ENCODE results near the gene MKS1. TPM values are rescaled to one million over a fixed set of nuclear protein-coding genes. Genes with fewer than 3 reads are reported as not detected.

Gene MKS1
- polyA plus RNA-seq, 1 donor, result 17.0 TPM

DNA sequence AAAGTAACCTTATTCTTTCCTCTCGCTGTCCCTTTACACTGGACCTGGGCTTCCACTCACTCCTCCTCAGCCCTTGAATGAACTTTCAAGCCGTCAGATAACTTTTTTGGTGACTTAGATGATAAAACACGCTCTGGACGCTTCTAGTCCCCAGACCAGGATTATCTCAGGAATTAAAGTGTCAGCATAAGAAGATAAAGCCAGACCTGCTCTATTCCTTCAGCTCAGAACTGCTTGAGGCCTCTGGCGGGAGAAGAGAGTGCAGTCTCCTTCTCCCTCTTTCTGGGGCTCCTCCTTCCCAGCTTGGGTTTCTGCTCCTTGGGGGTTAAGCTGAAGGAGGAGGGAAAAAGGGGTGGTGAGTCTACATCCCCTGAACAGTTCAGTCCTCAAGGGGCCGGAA, 25.9 kb upstream of the MKS1 start:
- no peak for DNase-seq

DNA sequence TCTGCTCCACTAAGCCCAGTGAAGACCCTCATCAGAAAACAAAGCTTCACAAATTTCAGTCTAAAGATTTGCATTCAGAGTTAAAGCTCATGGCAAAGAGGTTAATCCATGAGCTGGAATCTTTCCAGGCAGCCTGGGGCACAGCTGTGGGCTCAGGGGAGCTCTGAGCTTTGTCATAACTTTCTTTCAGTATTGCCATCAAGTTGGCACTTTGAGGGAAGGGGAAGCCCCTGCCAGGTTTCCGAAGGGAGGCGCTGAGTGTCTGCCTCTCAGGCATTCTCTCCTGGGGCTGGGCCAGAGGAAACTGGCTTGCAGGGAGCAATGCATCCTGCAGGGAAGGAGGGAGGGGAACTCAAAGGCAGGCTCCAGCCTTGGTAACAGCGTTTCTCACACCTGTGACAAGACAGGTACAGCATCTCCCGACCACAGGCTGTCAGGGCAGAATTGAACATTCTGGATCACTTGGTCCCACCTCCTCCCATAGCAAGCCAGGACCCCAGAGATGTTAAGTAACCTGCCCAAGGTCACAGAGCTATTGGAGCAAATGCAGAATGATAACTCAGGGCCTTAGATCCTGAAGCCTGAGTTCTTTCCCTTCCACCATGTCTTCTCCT, 23.2 kb upstream of the MKS1 start:
- no peak for DNase-seq

DNA sequence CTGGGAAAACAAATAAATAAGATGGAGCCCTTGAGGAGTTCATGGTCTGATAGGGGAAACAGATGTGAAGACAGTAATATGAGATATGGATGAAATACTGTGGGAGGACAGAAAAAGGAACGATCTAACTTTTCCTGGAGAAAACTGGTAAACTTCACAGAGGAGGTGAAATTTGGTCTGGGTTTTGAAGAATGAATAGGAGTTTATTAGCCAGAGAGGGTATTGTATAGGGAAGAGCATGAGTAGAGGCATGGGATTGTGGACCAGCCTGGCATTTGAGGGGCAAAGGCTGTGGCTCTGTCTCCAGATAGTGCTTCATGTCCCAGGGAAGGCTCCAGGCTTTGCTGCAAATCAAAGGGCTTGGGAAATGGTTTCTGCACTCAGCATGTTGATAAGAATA, 20.9 kb upstream of the MKS1 start:
- DNase-seq, result no peak

DNA sequence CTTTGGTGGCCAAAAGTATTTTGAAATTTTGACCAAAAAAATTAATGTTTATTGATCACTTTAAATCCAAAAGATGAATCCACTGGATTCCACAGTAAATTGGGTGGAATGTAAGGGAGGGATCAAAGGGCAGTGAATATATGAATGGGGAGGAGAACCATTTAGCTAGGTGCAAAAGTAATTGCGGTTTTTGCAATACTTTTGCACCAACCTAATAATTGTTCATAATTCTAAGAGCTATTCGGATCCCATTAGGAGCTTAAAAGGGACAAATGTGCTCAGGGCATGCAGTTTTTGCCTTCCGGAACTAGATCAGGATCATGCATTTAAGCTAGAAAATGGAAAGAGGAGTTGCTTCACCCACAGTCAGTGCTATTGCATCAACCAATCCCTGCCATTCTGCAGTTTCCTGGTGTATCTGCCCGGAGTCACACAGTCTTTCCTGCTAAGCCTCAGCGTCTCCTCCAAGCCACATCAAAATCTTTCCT, 19.1 kb upstream of the MKS1 start, which contains the start of gene LPO:
LPO (plus strand) TSS at position 438 of the 488 bp plus-strand sequence. CDS start 4,396 bp downstream, outside the sequence.
- DNase-seq, result no peak

DNA sequence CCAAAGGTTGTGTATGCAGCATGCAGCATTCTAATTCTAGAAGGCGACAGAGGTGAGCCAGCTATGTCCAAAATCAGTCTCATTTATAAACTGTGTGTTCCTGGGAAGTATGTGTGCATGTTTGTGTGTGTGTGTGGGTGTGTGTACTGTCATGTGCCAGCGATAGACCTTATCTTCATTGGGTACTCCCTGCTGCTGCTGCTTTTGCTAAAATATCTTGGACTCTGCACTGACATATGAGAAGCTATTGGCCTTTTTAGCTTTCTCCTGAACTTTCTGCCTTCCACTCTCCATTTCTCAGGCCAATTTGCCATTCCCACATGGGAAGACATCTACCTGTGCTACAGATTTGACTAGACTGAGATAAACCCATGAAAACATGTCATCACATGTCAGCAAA, 17.3 kb upstream of the MKS1 start:
- DNase-seq, result no peak

DNA sequence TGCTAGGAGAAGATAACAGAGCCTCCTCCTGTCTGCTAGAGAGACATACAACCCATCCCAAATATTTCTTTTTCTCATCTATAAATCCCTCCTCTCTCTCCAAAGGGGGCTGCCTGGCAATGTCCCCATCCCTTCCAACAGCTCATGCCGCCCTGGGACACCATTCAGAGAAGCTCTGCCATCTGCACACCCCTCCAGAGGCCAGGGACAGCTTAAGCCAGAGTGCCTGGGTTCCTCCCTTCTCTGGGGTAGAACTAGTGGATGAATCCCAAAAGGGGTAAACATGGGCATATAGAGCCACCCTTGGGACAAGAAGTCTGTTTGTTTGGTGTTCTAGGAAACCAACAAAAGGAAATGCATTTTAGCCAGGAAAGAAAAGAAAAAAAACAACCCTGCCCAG, 16.8 kb upstream of the MKS1 start:
- DNase-seq, result no peak

DNA sequence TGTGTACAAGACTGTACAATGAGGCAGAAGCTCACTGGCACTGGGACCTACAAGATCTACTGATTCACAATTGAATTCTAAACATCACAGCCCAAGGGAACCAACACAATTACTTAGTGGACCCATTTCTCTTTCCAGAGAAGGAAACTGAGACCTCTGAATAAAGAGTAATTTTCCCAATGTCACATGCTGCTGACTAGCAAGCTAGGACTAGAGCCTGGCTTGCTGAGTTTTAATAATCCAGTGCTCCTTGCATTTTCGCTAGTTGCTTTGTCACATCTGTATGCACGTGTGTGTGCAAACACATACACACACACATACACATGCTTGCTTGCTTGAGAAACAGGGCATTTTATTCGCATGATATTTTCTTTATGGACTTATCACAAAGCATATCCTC, 15.5 kb upstream of the MKS1 start:
- no peak for DNase-seq

DNA sequence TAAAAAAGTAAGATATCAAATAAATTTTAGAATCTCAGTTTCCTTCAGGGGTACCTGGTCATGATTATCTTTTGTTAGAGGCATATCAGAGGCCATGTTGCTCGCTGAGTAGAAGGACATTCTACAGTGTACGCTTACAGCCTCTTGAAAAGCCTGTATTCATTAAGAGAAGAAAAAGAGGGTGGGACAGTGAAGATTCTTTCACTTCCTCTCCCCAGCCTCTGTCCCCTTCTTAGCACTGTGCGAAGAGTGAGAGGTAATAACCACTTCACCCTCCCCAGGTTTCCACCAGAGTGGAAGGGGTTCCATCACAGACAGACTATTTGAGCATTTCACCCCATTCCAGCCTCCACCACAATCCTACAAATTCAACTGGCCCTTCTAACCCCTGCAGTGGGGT, 14.5 kb upstream of the MKS1 start:
- no peak for DNase-seq

DNA sequence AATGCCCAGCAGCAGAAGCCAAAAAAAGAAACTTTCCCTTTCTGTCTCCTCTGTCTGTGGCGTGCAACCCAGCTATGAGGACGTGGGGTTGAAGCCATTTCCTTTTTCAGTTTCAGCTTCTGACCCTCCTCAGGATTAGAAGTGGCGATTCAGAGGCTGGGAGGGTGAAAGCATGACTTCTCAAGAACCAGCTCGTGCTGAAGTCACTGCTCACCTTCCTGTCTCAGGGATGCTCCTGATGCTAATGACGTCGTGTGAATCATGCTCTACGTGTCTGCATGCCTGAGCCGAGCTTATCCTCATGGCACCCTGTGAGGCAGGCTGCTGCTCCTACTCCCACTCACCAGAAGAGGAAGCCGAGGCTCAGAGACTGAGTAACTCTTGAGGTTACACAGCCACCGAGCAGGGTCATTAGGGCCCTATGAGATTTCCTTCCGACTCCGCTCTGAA, 13.7 kb upstream of the MKS1 start:
- no peak for DNase-seq

DNA sequence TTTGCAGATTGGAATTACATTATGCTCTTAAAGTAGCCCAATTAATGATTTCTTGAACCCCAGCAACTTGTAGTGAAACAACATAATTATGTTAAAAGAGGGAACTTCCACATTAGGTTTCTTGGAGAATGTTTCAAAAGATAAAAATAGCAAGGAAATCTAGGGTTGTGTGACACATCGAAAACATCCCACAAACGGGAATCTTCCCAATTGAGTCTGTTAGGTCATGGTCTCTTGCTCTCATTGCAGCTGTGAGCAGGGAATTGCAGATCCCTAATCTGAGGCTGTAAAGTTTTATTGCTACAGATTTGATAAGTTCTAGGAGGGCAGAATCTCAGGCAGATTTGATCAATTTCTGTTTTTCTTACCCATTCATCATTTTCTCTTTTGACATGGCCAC, 12.6 kb upstream of the MKS1 start:
- DNase-seq, result no peak

DNA sequence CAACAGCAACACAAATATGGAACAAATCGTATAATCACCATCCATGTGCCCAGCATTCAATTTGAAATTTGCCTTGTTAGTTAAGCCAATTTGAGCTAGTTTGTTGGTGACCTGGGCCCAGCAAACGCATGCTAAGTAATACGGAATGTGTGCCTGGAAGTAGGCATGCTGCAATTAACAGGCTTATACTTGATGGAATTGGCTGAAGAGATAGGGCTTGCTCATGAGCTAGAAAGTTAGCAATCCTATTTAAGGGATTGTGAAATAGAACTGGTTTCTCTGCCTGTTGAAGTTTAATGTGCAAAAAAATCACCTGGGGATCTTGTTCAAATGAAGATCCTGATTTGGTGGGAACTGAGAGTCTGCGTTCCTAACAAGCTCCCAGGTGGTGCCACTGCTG, 10.8 kb upstream of the MKS1 start:
- DNase-seq, result no peak

DNA sequence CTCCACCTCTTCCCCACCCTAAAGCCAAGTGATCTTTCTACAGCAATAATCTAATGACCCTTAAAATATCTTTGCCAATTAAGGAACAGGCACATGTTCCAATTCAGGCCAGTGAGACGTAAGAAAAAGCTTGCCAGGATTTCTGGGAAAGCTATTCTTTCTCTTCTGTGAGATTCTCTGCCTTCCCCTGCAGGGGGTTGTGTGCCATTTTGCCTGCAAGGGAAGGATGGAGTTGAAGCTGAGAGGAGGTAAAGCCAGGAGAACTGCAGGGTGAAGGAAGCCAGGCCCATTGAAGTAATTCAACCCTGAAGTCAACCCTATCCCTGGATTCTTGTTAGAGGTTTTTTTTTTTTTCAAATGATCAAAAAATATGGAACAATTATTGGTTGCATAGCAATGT, 10.3 kb upstream of the MKS1 start:
- DNase-seq, result no peak

DNA sequence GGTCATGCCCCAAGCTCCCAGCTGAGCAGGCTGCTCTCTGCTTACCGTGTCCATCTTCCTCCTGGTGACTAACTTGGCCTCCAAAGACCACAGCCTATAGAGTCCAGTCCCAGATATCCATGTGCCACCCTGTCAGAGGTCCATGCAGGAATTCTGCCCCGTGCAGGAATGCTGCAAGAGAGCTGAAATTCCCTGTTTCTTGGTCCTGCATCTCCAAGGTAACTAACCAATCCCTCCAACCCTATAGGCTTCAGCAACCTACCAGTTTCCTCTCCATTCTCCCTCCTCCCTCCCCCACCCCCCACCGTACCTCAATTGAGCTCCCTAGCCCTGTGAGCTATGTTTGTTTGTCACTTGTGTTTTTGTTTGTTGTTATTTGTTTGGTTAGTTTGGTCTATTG, 9.6 kb upstream of the MKS1 start:
- DNase-seq, result no peak

DNA sequence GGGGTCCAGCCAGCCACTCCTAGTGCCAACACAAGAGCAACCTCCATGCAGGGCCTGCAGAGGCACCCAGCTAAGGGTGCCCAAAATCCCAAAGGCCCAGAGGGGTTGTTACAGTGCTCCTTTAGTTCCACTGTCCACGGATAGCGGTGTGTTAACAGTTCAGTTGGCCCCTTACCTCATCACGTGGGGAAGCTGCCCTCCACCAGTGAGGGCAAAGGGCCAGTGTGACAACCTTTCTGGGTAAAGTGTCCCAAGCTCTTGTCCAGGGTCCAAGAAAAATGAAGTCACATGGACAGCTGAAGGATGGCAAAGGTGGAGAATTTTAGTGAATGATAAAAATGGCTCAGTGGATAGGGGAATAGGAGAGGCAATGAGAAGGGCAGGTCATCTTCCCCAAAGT, 8.7 kb upstream of the MKS1 start:
- no peak for DNase-seq

DNA sequence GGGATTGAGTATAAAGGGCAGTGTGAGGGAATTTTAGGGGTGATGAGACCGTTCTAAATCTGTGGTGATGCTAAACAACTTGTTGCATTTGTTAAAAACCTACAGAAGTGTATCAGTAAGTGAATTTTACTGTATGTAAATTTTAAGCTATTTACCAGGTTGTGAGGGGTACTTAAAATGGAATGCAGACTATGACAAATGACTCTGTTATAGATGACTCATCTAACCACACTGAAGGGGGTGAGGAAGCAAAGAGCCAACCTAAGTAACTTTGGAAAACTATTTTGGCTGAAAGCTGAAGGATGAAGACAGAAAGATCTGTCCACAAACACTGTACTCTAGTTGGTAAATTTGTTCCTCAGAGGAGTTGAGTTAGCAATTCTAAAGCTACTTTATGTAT, 5.3 kb upstream of the MKS1 start:
- DNase-seq, result no peak

DNA sequence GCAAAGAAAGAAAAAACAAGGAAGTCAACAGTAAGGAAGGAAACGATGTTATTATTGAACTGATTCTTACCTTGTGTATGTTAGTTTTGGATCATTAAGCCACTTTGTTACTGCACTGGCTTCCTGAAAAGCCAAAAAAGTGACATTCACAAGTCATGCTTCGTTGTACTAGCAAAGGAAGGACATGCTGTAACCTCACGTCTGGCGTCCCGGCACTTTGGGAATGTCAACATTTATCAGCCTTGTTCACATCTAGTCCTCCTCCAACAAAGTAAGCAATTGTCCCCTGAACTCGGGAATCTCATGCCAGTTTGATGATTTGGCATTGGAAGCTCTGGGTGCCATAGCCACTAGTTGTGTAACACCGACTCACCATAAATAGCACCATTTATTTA, 731 bp upstream of the MKS1 start:
- no peak for DNase-seq

DNA sequence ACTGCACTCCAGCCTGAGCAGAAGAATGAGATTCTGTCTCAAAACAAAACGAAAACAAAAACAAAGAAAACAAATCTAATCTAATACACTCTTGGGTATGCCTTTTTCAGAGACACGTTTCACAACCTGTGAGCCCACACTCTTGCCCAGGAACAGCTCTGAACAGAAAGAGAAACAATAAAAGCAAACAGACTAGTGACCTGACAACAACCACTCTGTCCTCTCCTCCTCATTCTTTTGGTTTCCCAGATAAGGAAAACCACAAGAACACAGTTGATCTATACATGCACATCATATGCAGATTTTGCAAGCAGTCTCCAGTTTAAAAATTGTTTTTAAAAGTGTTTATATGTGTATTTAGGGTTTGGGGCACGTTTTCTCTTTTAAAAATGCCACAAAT, 1.3 kb downstream of the MKS1 start:
- no peak for DNase-seq

DNA sequence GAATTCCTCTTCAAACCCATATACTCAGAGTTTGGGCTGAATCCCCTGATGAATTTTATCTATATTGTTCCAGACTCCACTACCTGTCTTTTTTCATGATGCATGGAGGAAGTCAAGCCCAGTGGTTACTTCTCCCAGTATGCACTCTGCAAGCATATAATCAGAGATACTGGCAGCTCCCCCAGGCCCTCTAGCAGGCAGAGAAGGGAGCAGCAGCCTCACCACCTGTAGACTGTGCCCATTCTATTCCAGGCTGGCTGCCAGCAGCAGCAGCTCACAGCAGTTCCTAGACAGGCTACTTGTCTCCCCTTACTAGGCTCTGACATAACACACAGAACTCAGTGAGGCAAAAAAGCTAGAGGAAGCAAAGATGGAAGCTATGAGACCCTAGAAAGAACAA, 3.4 kb downstream of the MKS1 start:
- DNase-seq, result no peak

DNA sequence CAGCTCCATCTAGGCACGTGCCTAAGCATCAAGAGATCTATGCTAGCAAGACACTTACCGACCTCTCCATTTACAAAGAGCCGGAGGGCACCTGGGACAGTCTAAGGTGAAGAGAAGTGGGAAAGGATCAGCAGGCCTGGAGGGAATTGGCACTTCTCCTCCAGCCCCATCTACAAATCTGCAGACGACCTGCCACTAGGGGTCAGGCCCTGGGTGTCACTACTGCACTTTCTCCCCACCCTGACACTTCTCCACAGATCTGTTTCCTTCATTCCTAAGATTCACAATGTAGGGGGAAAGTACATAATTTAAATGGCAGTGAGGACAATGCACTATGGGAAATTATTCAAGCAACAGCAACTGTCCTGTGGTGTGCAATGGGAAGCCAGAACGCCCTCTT, 8.1 kb downstream of the MKS1 start:
- no peak for DNase-seq

DNA sequence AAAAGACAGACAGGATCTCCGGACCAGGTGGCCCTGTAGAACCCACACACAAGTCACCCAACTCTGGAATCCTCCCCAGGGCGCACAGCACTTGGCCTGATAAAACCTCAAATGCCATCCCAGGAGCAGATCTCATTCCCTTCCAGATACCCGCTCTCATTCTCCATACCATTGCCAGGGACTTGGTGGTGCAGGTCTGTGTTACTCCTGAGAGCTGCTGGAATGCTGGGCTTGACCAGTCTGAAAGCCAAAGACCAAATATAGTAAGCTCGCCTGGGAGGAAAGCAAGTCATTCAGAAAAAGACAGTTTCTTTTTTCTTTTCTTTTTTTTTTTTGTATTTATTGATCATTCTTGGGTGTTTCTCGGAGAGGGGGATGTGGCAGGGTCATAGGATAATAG, 10.7 kb downstream of the MKS1 start:
- no peak for DNase-seq

DNA sequence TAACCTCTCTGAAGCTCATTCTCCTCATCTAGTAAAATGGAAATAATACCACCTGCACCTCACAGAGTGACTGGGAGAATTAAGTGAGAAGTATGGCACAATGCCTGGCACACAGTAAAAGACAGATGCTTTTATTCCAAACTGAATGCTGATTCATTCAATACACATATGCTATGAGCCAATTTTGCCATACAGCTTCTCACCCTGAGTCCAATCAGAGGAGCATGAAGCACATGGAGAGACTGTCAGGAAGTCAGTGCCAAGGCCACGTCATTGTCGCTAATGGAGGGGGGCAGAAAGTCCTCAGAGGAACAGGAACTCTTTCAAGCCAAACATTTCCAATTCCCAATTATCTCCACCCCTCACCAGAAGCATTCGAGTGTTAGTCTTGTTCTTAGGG, 11.6 kb downstream of the MKS1 start:
- DNase-seq, result no peak

DNA sequence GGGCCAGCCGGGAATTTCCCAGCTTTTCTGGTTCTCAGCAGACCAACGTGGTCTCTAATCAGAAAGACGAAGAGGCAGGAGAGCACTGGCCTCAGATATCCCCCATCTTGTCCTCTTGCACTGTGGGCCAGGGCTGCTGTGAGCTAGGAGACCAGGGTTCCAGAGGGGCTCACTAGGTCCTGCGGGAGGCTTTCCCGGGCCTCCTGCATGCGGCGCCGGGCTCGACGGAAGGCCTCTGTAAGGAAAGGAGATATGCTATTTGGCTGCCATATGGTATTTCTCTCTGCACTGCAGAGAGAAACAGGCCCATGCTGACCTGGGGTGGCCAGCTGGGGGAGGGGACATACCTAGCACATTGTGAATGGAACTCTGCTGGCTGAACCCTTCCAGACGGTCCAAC, 13.1 kb downstream of the MKS1 start:
- no peak for DNase-seq

DNA sequence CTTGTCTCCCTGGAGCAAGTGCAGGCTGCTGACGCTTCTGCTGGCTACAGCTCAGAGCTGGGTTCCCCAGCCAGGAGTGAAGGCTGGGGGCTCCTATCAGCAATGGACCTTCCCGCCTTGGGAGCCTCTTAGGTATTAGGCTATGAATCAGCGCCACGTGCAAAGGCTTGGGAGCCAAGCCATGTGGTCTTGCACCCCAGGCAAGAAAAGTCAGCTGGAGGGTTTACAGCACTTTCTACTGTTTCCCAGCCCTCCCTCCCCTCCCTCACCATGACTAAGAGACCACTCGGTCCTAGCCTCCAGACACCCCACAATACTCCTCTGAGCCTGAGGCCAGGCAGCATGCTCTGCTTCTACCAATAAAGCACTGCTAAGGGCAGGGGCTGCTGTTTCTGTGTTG, 14.3 kb downstream of the MKS1 start:
- DNase-seq, result no peak

DNA sequence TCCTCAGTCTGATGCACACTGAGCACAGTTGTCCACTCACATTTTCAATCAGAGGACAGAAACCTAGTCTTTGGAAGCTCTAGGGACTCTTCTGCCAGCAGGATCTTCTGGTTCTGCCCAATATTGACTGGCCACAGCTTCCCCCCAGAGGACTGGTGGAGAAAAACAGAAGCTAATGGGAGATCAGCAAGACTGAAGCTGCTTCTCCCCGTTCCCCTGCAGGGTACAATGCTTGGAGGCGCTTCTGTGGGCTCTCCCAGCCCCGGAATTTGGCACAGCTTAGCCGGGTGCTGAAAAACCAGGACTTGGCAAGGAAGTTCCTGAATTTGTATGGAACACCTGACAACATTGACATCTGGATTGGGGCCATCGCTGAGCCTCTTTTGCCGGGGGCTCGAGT, 16.2 kb downstream of the MKS1 start:
- DNase-seq, result no peak

DNA sequence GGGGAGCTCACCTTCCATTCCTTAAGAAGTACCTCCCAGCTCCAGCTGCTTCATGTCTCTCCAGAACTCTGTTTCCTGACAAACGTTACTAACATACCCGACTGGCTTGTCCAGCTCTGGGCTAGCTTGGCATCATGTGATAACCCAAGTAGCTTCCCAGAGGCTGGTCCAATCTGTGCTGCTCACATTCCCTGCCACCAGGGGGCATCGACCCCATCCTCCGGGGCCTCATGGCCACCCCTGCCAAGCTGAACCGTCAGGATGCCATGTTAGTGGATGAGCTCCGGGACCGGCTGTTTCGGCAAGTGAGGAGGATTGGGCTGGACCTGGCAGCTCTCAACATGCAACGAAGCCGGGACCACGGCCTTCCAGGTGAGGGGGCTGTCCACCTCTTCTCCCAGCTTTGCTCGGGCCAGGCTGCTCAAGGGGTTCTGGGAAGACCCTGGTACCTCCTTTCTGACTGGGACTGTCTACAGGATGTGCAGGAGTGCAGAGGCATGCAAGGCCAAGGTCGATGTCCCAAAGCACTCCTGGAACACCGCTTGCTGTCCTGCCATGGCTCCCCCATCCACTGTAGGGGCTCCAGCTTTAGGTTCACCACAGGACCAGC, 18.9 kb downstream of the MKS1 start:
- DNase-seq, result no peak
